ENCODE data around the gene HERPUD1. TPM values are rescaled to one million over a fixed set of nuclear protein-coding genes. Genes with fewer than 3 reads are reported as not detected.

Gene HERPUD1
- total RNA-seq, 1 donor from 2014 or later: 32.9 TPM

- no peaks in the 10 kb centered on the region for H3K9me3 Mint-ChIP-seq
- H3K4me1 Mint-ChIP-seq: no peaks in the 10 kb centered on the region
- no peak for DNase-seq (ENCODE audit: low read depth, low spot score)
- no peak for TF ChIP-seq CTCF (conservative IDR thresholded peaks at IDR 0.05)
- H3K4me3 Mint-ChIP-seq: no peak overlapping the region
- no peaks in the 10 kb centered on the region for H3K36me3 Mint-ChIP-seq (ENCODE audit: low read depth)
- H3K27ac Mint-ChIP-seq (ENCODE audit: unreplicated experiment): no peak overlapping the region
- H3K27me3 Mint-ChIP-seq (ENCODE audit: low read depth): no peaks in the 10 kb centered on the region
Observed at GRCh38 chr16:56894331-56894917, 37.5 kb upstream of the HERPUD1 start.

- Mint-ChIP-seq H3K27ac (ENCODE audit: unreplicated experiment) (no peak overlapping the region), H3K9me3 (no peaks in the 10 kb centered on the region), H3K36me3 (ENCODE audit: low read depth) (no peaks in the 10 kb centered on the region), H3K4me3 (no peak overlapping the region), H3K27me3 (ENCODE audit: low read depth) (no peaks in the 10 kb centered on the region), H3K4me1 (no peaks in the 10 kb centered on the region)
- DNase-seq (ENCODE audit: low read depth, low spot score): no peak
- no peak for TF ChIP-seq CTCF (conservative IDR thresholded peaks at IDR 0.05)
Observed at GRCh38 chr16:56895813-56896212, 36.1 kb upstream of the HERPUD1 start.

- Mint-ChIP-seq H3K36me3 (ENCODE audit: low read depth) (no peaks in the 10 kb centered on the region), H3K27ac (ENCODE audit: unreplicated experiment) (no peak overlapping the region), H3K9me3 (no peaks in the 10 kb centered on the region), H3K27me3 (ENCODE audit: low read depth) (no peaks in the 10 kb centered on the region), H3K4me3 (no peak overlapping the region), H3K4me1 (no peaks in the 10 kb centered on the region)
- no peak for DNase-seq (ENCODE audit: low read depth, low spot score)
- no peak for TF ChIP-seq CTCF (conservative IDR thresholded peaks at IDR 0.05)
Observed at GRCh38 chr16:56896244-56896643, 35.7 kb upstream of the HERPUD1 start.

- peak overlapping the region; percentile 31 for H3K27ac Mint-ChIP-seq (ENCODE audit: unreplicated experiment)
Observed at GRCh38 chr16:56897026-56897799, 34.7 kb upstream of the HERPUD1 start.

GRCh38 chr16:56898847-56899246 lies 33.1 kb upstream of the HERPUD1 start:
- Mint-ChIP-seq H3K36me3 (ENCODE audit: low read depth) (no peaks in the 10 kb centered on the region), H3K27ac (ENCODE audit: unreplicated experiment) (no peak overlapping the region), H3K4me3 (no peak overlapping the region), H3K4me1 (no peaks in the 10 kb centered on the region), H3K9me3 (no peaks in the 10 kb centered on the region), H3K27me3 (ENCODE audit: low read depth) (no peaks in the 10 kb centered on the region)
- DNase-seq (ENCODE audit: low read depth, low spot score): no peak
- TF ChIP-seq CTCF (conservative IDR thresholded peaks at IDR 0.05): no peak

More at GRCh38 chr16:56897026-56897799, 34.7 kb upstream of the HERPUD1 start:
- no peaks in the 10 kb centered on the region for H3K27me3 Mint-ChIP-seq (ENCODE audit: low read depth)
- no peak for DNase-seq (ENCODE audit: low read depth, low spot score)
- TF ChIP-seq CTCF (conservative IDR thresholded peaks at IDR 0.05): no peak
- no peaks in the 10 kb centered on the region for H3K9me3 Mint-ChIP-seq
- no peaks in the 10 kb centered on the region for H3K36me3 Mint-ChIP-seq (ENCODE audit: low read depth)
- no peak overlapping the region for H3K4me3 Mint-ChIP-seq
- no peaks in the 10 kb centered on the region for H3K4me1 Mint-ChIP-seq
